Neuronal stem cell (in vitro differentiated cells): ENCODE results near the gene ACVR2A. TPM values are rescaled to one million over a fixed set of nuclear protein-coding genes. Genes with fewer than 3 reads are reported as not detected.

Experiments used
- DNase-seq: peaks from one replicate; pipeline ENCODE4 v3.0.0-alpha.2; 2013; ENCODE audit warnings: low spot score
- H2AFZ ChIP-seq: one replicate; pipeline ENCODE4 v1.6.1; 2013; ENCODE audit warnings: mild to moderate bottlenecking, low read length, inconsistent platforms
- H2AK5ac ChIP-seq: 2 replicates; pipeline ENCODE4 v1.6.1; 2013; ENCODE audit warnings: low read depth, mild to moderate bottlenecking, inconsistent platforms, low read length, moderate library complexity, mixed read lengths
- H2BK120ac ChIP-seq: 2 replicates; pipeline ENCODE4 v1.6.1; 2013; ENCODE audit warnings: low read depth, mild to moderate bottlenecking, inconsistent platforms, low read length, moderate library complexity, mixed read lengths
- H2BK12ac ChIP-seq: one replicate; pipeline ENCODE4 v1.6.1; 2013; ENCODE audit warnings: low read length, inconsistent platforms
- H2BK15ac ChIP-seq: 2 replicates; pipeline ENCODE4 v1.6.1; 2013; ENCODE audit warnings: mild to moderate bottlenecking, low read length, inconsistent platforms, mixed read lengths
- H2BK5ac ChIP-seq: one replicate; pipeline ENCODE4 v1.6.1; 2013; ENCODE audit warnings: inconsistent platforms, mild to moderate bottlenecking, low read length, moderate library complexity
- H3K14ac ChIP-seq: one replicate; pipeline ENCODE4 v1.6.1; 2013; ENCODE audit warnings: low read length, inconsistent platforms
- H3K18ac ChIP-seq: 2 replicates; pipeline ENCODE4 v1.6.1; 2013; ENCODE audit warnings: low read length, inconsistent platforms
- H3K23ac ChIP-seq: 2 replicates; pipeline ENCODE4 v1.6.1; 2013; ENCODE audit warnings: low read depth, mild to moderate bottlenecking, mixed read lengths, low read length, inconsistent platforms; ENCODE audit not compliant: poor library complexity
- H3K27ac ChIP-seq: replicated peaks from 3 replicates; pipeline ENCODE4 v1.5.1; 2013; ENCODE audit warnings: low read length, inconsistent platforms
- H3K27me3 ChIP-seq, 3 experiments: 2 replicates each; pipeline ENCODE4 v1.6.1; 2013; ENCODE audit warnings: low read length in 3 of 3, mild to moderate bottlenecking in 2 of 3, inconsistent platforms in 1 of 3, low read depth in 1 of 3, mixed read lengths in 1 of 3, moderate library complexity in 1 of 3; ENCODE audit not compliant: control insufficient read depth in 3 of 3, insufficient read depth in 3 of 3
- H3K36me3 ChIP-seq, 2 donors: replicated peaks in 1 of 2; 2 replicates each; pipeline ENCODE4 v1.6.1; 2013; ENCODE audit warnings: low read length in 2 of 2; ENCODE audit not compliant: control insufficient read depth in 2 of 2, insufficient read depth in 2 of 2
- H3K4ac ChIP-seq: 2 replicates; pipeline ENCODE4 v1.6.1; 2013; ENCODE audit warnings: inconsistent platforms, mild to moderate bottlenecking, low read length, moderate library complexity
- H3K4me1 ChIP-seq, 2 donors: 1 replicate in 1 of 2; 2 replicates in 1 of 2; pipeline ENCODE4 v1.6.1; 2013; ENCODE audit warnings: low read length in 2 of 2, low read depth in 1 of 2; ENCODE audit not compliant: control insufficient read depth in 2 of 2, insufficient read depth in 1 of 2
- H3K4me2 ChIP-seq: one replicate; pipeline ENCODE4 v1.6.1; 2013; ENCODE audit warnings: mild to moderate bottlenecking, low read length, inconsistent platforms; ENCODE audit not compliant: insufficient read depth, poor library complexity, severe bottlenecking
- H3K4me3 ChIP-seq, 2 donors: 2 replicates each; pipeline ENCODE4 v1.5.1; 2013; ENCODE audit warnings: low read length in 2 of 2, mild to moderate bottlenecking in 2 of 2, inconsistent platforms in 1 of 2, moderate library complexity in 1 of 2
- H3K79me1 ChIP-seq: one replicate; pipeline ENCODE4 v1.6.1; 2013; ENCODE audit warnings: low read depth, mild to moderate bottlenecking, inconsistent platforms, low read length, moderate library complexity
- H3K9ac ChIP-seq: one replicate; pipeline ENCODE4 v1.6.1; 2013; ENCODE audit warnings: mild to moderate bottlenecking, low read depth, low read length, inconsistent platforms; ENCODE audit not compliant: poor library complexity
- H3K9me3 ChIP-seq, 2 donors: replicated peaks in 1 of 2; 2 replicates each; pipeline versions ENCODE3 to v1.6.1; 2013; ENCODE audit warnings: low read length in 2 of 2, mild to moderate bottlenecking in 2 of 2, inconsistent platforms in 1 of 2, low read depth in 1 of 2, mixed read lengths in 1 of 2, moderate library complexity in 1 of 2; ENCODE audit not compliant: control insufficient read depth in 2 of 2, insufficient read depth in 1 of 2
- H4K8ac ChIP-seq: one replicate; pipeline ENCODE4 v1.6.1; 2013; ENCODE audit warnings: low read depth, mild to moderate bottlenecking, inconsistent platforms, low read length, moderate library complexity
- H4K91ac ChIP-seq: one replicate; pipeline ENCODE4 v1.6.1; 2013; ENCODE audit warnings: low read length, low read depth, mild to moderate bottlenecking, inconsistent platforms; ENCODE audit not compliant: poor library complexity
- WGBS, 2 donors: extraction: QIAGEN DNeasy Blood & Tissue Kit; methylation state at CpG; one replicate each; pipeline ENCODE4 v1.1.7; 2013; ENCODE audit warnings: missing lambda C conversion rate in 2 of 2, mixed read lengths in 1 of 2; ENCODE audit not compliant: insufficient read length in 2 of 2, insufficient replicate concordance in 1 of 2; ENCODE audit errors: extremely low coverage in 2 of 2; 5-methylcytosine and 5-hydroxymethylcytosine counted together
- small RNA-seq: library from polyadenylated mRNA; stranded (forward); fragments of <200 nt; extraction: miRNeasy Mini kit (QIAGEN cat#:217004); gene quantifications from one replicate; pipeline ENCODE3, GENCODE V24; 2013; ENCODE audit not compliant: insufficient read depth

The ACVR2A gene

GRCh38 chr2:147976102-147976501 is 131.3 kb downstream of the ACVR2A start:
- Histone ChIP-seq H3K79me1 (no peaks in the 10 kb centered on the region), H3K36me3 (peaks cover 5 to 42% of the 10 kb centered on the region in 2 donors), H2BK15ac (no peak overlapping the region), H2BK5ac (no peak overlapping the region), H3K9me3 (peaks cover 2 to 21% of the 10 kb centered on the region in 2 donors), H2BK120ac (no peak overlapping the region), H3K23ac (no peak overlapping the region), H4K8ac (no peak overlapping the region), H3K14ac (no peak overlapping the region), H3K4me3 (no peak overlapping the region), H3K4ac (no peak overlapping the region), H4K91ac (no peak overlapping the region), H2BK12ac (no peak overlapping the region), H3K27me3 (no peaks in the 10 kb centered on the region), H3K4me1 (peaks cover under 1 to 6% of the 10 kb centered on the region in 2 donors), H2AK5ac (no peak overlapping the region), H3K27ac (peak overlapping the region; percentile 13), H3K9ac (no peak overlapping the region), H3K4me2 (no peak overlapping the region), H2AFZ (no peak overlapping the region), H3K18ac (no peak overlapping the region)
- WGBS, 2 donors: no CpG with 5 or more reads among the region's 2 CpGs
- DNase-seq: no peak

GRCh38 chr2:147977679-147978078 is 132.8 kb downstream of the ACVR2A start:
- no peak overlapping the region for H2AFZ ChIP-seq
- H2BK12ac ChIP-seq: no peak overlapping the region
- no peak overlapping the region for H3K18ac ChIP-seq
- H3K79me1 ChIP-seq: no peaks in the 10 kb centered on the region
- no CpG with 5 or more reads among the region's 3 CpGs for WGBS, 2 donors
- no peak overlapping the region for H4K8ac ChIP-seq
- H2BK120ac ChIP-seq: no peak overlapping the region
- no peak overlapping the region for H2AK5ac ChIP-seq
- no peak overlapping the region for H3K9ac ChIP-seq
- H3K4me3 ChIP-seq: no peak overlapping the region
- H2BK15ac ChIP-seq: no peak overlapping the region
- H4K91ac ChIP-seq: no peak overlapping the region
- DNase-seq: no peak
- peaks cover 2 to 21% of the 10 kb centered on the region in 2 donors for H3K9me3 ChIP-seq
- peaks cover 5 to 26% of the 10 kb centered on the region in 2 donors for H3K36me3 ChIP-seq
- no peak overlapping the region for H3K4me2 ChIP-seq
- H2BK5ac ChIP-seq: no peak overlapping the region
- H3K4ac ChIP-seq: no peak overlapping the region
- no peaks in the 10 kb centered on the region for H3K27me3 ChIP-seq
- no peak overlapping the region for H3K14ac ChIP-seq
- H3K27ac ChIP-seq: no peak overlapping the region
- peaks cover 3 to 6% of the 10 kb centered on the region in 2 donors for H3K4me1 ChIP-seq
- H3K23ac ChIP-seq: no peak overlapping the region

Small RNA genes lying within 50 kb of the gene (small RNA-seq; reads per million reads assigned to genes)
- not detected for gene RNU6-1275P
